ENCODE measurements around the gene COPS2.

DNA sequence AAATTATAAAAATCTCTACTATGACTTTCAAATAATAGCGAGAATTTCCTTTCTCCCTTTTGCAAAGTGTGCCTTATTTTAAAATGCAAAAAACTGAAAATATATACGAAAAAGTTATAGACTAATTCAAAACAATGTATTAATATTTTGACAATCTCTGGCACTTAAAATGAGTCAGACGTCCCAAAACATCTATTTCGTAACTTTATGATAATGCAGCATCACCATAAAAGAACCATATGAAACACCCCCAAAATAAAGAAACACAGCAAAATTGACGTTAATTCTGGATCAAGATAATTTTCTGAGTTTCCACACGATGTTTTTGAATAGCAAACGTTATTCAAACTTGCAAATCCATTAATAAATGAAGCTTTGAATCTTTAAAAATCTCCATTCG, 1.0 kb downstream of the COPS2 start:
- TF ChIP-seq, protein P1, sequence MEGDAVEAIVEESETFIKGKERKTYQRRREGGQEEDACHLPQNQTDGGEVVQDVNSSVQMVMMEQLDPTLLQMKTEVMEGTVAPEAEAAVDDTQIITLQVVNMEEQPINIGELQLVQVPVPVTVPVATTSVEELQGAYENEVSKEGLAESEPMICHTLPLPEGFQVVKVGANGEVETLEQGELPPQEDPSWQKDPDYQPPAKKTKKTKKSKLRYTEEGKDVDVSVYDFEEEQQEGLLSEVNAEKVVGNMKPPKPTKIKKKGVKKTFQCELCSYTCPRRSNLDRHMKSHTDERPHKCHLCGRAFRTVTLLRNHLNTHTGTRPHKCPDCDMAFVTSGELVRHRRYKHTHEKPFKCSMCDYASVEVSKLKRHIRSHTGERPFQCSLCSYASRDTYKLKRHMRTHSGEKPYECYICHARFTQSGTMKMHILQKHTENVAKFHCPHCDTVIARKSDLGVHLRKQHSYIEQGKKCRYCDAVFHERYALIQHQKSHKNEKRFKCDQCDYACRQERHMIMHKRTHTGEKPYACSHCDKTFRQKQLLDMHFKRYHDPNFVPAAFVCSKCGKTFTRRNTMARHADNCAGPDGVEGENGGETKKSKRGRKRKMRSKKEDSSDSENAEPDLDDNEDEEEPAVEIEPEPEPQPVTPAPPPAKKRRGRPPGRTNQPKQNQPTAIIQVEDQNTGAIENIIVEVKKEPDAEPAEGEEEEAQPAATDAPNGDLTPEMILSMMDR (IDR thresholded peaks at IDR 0.05): no peak
- TF ChIP-seq, protein P2, sequence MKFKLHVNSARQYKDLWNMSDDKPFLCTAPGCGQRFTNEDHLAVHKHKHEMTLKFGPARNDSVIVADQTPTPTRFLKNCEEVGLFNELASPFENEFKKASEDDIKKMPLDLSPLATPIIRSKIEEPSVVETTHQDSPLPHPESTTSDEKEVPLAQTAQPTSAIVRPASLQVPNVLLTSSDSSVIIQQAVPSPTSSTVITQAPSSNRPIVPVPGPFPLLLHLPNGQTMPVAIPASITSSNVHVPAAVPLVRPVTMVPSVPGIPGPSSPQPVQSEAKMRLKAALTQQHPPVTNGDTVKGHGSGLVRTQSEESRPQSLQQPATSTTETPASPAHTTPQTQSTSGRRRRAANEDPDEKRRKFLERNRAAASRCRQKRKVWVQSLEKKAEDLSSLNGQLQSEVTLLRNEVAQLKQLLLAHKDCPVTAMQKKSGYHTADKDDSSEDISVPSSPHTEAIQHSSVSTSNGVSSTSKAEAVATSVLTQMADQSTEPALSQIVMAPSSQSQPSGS (CRISPR knock-in tag; IDR thresholded peaks at IDR 0.05; ENCODE audit: borderline replicate concordance, low read depth): no peak
- no peak for TF ChIP-seq SP1 (CRISPR knock-in tag; conservative IDR thresholded peaks at IDR 0.05)
- TF ChIP-seq IRF1 (CRISPR knock-in tag; IDR thresholded peaks at IDR 0.05): no peak
- TF ChIP-seq ZNF138 (CRISPR knock-in tag; conservative IDR thresholded peaks at IDR 0.05): no peak
- no peak for TF ChIP-seq NFYB (CRISPR knock-in tag; conservative IDR thresholded peaks at IDR 0.05; ENCODE audit: low read depth)
- TF ChIP-seq, protein P3, sequence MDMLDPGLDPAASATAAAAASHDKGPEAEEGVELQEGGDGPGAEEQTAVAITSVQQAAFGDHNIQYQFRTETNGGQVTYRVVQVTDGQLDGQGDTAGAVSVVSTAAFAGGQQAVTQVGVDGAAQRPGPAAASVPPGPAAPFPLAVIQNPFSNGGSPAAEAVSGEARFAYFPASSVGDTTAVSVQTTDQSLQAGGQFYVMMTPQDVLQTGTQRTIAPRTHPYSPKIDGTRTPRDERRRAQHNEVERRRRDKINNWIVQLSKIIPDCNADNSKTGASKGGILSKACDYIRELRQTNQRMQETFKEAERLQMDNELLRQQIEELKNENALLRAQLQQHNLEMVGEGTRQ (CRISPR knock-in tag; IDR thresholded peaks at IDR 0.05): no peak
